HEK293 (cell line): ENCODE results near the gene ANKRD16.

Experiments
- CTCF ChIA-PET: fragments of 350-600 bp; formaldehyde crosslinking; extraction: SDS; loops from one replicate; lab custom pipeline; 2021; ENCODE audit warnings: antibody characterized with exemption; lab: Yijun Ruan, JAX
- POLR2A ChIA-PET: fragments of 300-600 bp; formaldehyde crosslinking; extraction: SDS; loops from one replicate; lab custom pipeline; 2020; ENCODE audit warnings: antibody characterized with exemption, inconsistent platforms; lab: Yijun Ruan, JAX
- H3K27ac ChIP-seq: fragments of 200-500 bp; sonication (Bioruptor generic); 2 replicates; pipeline ENCODE4 v1.5.1; 2014; ENCODE audit warnings: low read depth, low read length, control low read depth, inconsistent platforms; ENCODE audit errors: extremely low read depth
- H3K36me3 ChIP-seq, 2 experiments: fragments of 200-500 bp in 1 of 2; sonication (Bioruptor generic) in 1 of 2; 1 replicate in 1 of 2; 2 replicates in 1 of 2; pipeline ENCODE4 v1.5.1; 2014 to 2017; ENCODE audit warnings: inconsistent platforms in 2 of 2, low read length in 2 of 2; ENCODE audit not compliant: control insufficient read depth in 2 of 2, insufficient read depth in 1 of 2
- H3K4me1 ChIP-seq: fragments of 200-500 bp; sonication (Bioruptor generic); 2 replicates; pipeline ENCODE4 v1.5.1; 2014; ENCODE audit warnings: mild to moderate bottlenecking, low read length, inconsistent platforms; ENCODE audit not compliant: control insufficient read depth, insufficient read depth
- H3K4me3 ChIP-seq: 2 replicates; pipeline ENCODE4 v1.5.1; 2011; ENCODE audit warnings: low read depth, mild to moderate bottlenecking, control low read depth, low read length, moderate library complexity
- H3K9me3 ChIP-seq: fragments of 200-500 bp; sonication (Bioruptor generic); 2 replicates; pipeline ENCODE4 v1.5.1; 2014; ENCODE audit warnings: low read depth, low read length, inconsistent platforms; ENCODE audit not compliant: control insufficient read depth, insufficient read depth
- GLI2 ChIP-seq: fragments of 450-650 bp; formaldehyde crosslinking; IDR thresholded peaks from 2 replicates; pipeline ENCODE4; 2017; ENCODE audit warnings: missing biosample characterization, missing genetic modification characterization, low read depth, borderline replicate concordance
- GLI4 ChIP-seq: fragments of 450-650 bp; formaldehyde crosslinking; IDR thresholded peaks from 2 replicates; pipeline ENCODE4 v1.5.1; 2016; ENCODE audit warnings: missing biosample characterization, missing genetic modification characterization
- PBX3 ChIP-seq: sonication (generic); formaldehyde crosslinking; IDR thresholded peaks from 2 replicates; pipeline ENCODE4 v1.8.1; 2022; ENCODE audit warnings: mild to moderate bottlenecking, moderate library complexity, missing genetic modification reagents
- SALL2 ChIP-seq: fragments of 450-650 bp; formaldehyde crosslinking; IDR thresholded peaks from 2 replicates; pipeline ENCODE4 v1.5.0; 2017; ENCODE audit warnings: missing biosample characterization, mild to moderate bottlenecking, missing genetic modification characterization, borderline replicate concordance
- SCRT1 ChIP-seq: fragments of 450-650 bp; formaldehyde crosslinking; IDR thresholded peaks from 2 replicates; pipeline ENCODE4 v1.5.1; 2016; ENCODE audit warnings: missing biosample characterization, missing genetic modification characterization, borderline replicate concordance
- SP2 ChIP-seq: fragments of 450-650 bp; formaldehyde crosslinking; IDR thresholded peaks from 2 replicates; pipeline ENCODE4 v1.5.1; 2016; ENCODE audit warnings: missing biosample characterization, missing genetic modification characterization
- WT1 ChIP-seq: fragments of 450-650 bp; formaldehyde crosslinking; IDR thresholded peaks from 2 replicates; pipeline ENCODE4 v1.5.1; 2016; ENCODE audit warnings: missing biosample characterization, missing genetic modification characterization
- ZBTB1 ChIP-seq: fragments of 450-650 bp; formaldehyde crosslinking; IDR thresholded peaks from 2 replicates; pipeline ENCODE4 v1.5.1; 2016; ENCODE audit warnings: missing biosample characterization, missing genetic modification characterization
- ZFHX2 ChIP-seq: fragments of 450-650 bp; formaldehyde crosslinking; conservative IDR thresholded peaks from 2 replicates; pipeline ENCODE4 v1.5.1; 2016; ENCODE audit warnings: missing biosample characterization, missing genetic modification characterization
- ZFP41 ChIP-seq: fragments of 450-650 bp; formaldehyde crosslinking; IDR thresholded peaks from 2 replicates; pipeline ENCODE4 v1.5.1; 2016; ENCODE audit warnings: missing biosample characterization, missing genetic modification characterization, borderline replicate concordance
- ZFP69B ChIP-seq: fragments of 450-650 bp; formaldehyde crosslinking; IDR thresholded peaks from 2 replicates; pipeline ENCODE4 v1.5.1; 2016; ENCODE audit warnings: missing biosample characterization, missing genetic modification characterization
- ZNF114 ChIP-seq: fragments of 450-650 bp; formaldehyde crosslinking; IDR thresholded peaks from 2 replicates; pipeline ENCODE4 v1.5.0; 2017; ENCODE audit warnings: missing biosample characterization, missing genetic modification characterization
- ZNF19 ChIP-seq: fragments of 450-650 bp; formaldehyde crosslinking; IDR thresholded peaks from 2 replicates; pipeline ENCODE4; 2016; ENCODE audit warnings: missing biosample characterization, missing genetic modification characterization, low read depth
- ZNF266 ChIP-seq: fragments of 450-650 bp; formaldehyde crosslinking; IDR thresholded peaks from 2 replicates; pipeline ENCODE4 v1.5.1; 2016; ENCODE audit warnings: missing biosample characterization, missing genetic modification characterization, low read depth
- ZNF324 ChIP-seq: fragments of 450-650 bp; formaldehyde crosslinking; IDR thresholded peaks from 2 replicates; pipeline ENCODE4 v1.5.1; 2016; ENCODE audit warnings: missing biosample characterization, missing genetic modification characterization
- ZNF501 ChIP-seq: fragments of 450-650 bp; formaldehyde crosslinking; IDR thresholded peaks from 2 replicates; pipeline ENCODE4 v1.5.1; 2016; ENCODE audit warnings: missing biosample characterization, missing genetic modification characterization
- ZNF529 ChIP-seq: fragments of 450-650 bp; formaldehyde crosslinking; IDR thresholded peaks from 2 replicates; pipeline ENCODE4 v1.5.1; 2017; ENCODE audit warnings: missing genetic modification characterization, missing biosample characterization; ENCODE audit not compliant: insufficient replicate concordance
- ZNF560 ChIP-seq: fragments of 450-650 bp; formaldehyde crosslinking; IDR thresholded peaks from 2 replicates; pipeline ENCODE4 v1.5.1; 2017; ENCODE audit warnings: missing biosample characterization, missing genetic modification characterization, borderline replicate concordance
- ZNF561 ChIP-seq: fragments of 450-650 bp; IDR thresholded peaks from 2 replicates; pipeline ENCODE4 v1.5.1; 2018; ENCODE audit warnings: missing biosample characterization, missing genetic modification characterization, borderline replicate concordance
- ZNF600 ChIP-seq: fragments of 450-650 bp; formaldehyde crosslinking; IDR thresholded peaks from 2 replicates; pipeline ENCODE4 v1.5.1; 2016; ENCODE audit warnings: missing biosample characterization, missing genetic modification characterization
- ZNF658 ChIP-seq: fragments of 450-650 bp; formaldehyde crosslinking; IDR thresholded peaks from 2 replicates; pipeline ENCODE4; 2016; ENCODE audit warnings: missing biosample characterization, missing genetic modification characterization
- ZNF830 ChIP-seq: fragments of 450-650 bp; IDR thresholded peaks from 2 replicates; pipeline ENCODE4 v1.5.0; 2018; ENCODE audit warnings: missing biosample characterization, missing genetic modification characterization, low read depth, mild to moderate bottlenecking, moderate library complexity
- ZNF837 ChIP-seq: fragments of 450-650 bp; formaldehyde crosslinking; IDR thresholded peaks from 2 replicates; pipeline ENCODE4 v1.5.1; 2016; ENCODE audit warnings: missing biosample characterization, missing genetic modification characterization
- TF ChIP-seq, protein P1 (sequence below): fragments of 450-650 bp; formaldehyde crosslinking; IDR thresholded peaks from 2 replicates; pipeline ENCODE4 v1.5.1; 2016; ENCODE audit warnings: missing biosample characterization, missing genetic modification characterization, low read depth

ANKRD16 gene

GRCh38 chr10:5888351-5888750, 1.3 kb downstream of the ANKRD16 start:
- ChIA-PET CTCF (interaction anchor here (2.5 kb wide), 1 partner anchor 14 kb away, joined by 19 read pairs; no protein-coding TSS in a partner anchor), POLR2A (interaction anchor here (1.0 to 1.5 kb wide), 4 partner anchors 8 to 75 kb away, joined by 3 to 4 read pairs (median 4); partner anchors contain the start of gene GDI2)
- TF ChIP-seq ZNF560 (tag by site-specific recombination) = no peak
- 0 out of 2 replicates have a peak, but pooled peaks have one; percentile 10 for TF ChIP-seq ZNF600 (tag by site-specific recombination)
- TF ChIP-seq SP2 (tag by site-specific recombination) = no peak
- no peak for TF ChIP-seq ZFHX2 (tag by site-specific recombination)
- no peak for TF ChIP-seq WT1 (tag by site-specific recombination)
- no peak for TF ChIP-seq ZNF266 (tag by site-specific recombination)

DNA sequence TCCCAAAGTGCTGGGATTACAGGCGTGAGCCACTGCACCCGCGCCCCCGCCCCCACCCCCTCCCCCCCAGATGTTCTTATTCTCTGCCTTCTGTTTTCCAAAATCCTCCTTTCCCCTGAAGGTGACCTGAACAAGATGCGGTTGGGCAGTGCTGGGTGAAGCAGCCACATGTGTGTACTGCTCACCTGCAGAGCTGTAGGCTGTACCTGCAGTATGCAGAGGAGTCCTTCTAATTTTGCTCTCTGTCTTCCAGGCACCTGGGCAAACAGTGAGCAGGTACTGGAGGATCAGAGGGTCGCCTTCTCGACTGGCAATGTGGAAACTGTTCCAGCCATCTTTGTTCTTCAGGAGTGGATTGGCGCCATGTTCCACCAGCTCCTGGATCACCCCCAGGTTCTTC, 2.1 kb downstream of the ANKRD16 start:
- Histone ChIP-seq H3K9me3 (no peaks in the 10 kb centered on the region), H3K4me3 (no peak overlapping the region), H3K27ac (no peak overlapping the region), H3K36me3 (peaks cover 35 to 52% of the 10 kb centered on the region in 2 experiments), H3K4me1 (0 out of 2 replicates have a peak, but pooled peaks cover 4% of the 10 kb centered on the region)
- ChIA-PET CTCF (interaction anchor here (0.6 to 2.5 kb wide), 2 partner anchors 14 to 283 kb away, joined by 3 to 19 read pairs; no protein-coding TSS in a partner anchor), POLR2A (interaction anchor here (0.7 to 1.5 kb wide), 3 partner anchors 9 to 1868 kb away, joined by 3 to 4 read pairs (median 4); no protein-coding TSS in a partner anchor)
- TF ChIP-seq PBX3 = no peak
- no peak for TF ChIP-seq ZNF560 (tag by site-specific recombination)
- TF ChIP-seq SCRT1 = no peak
- TF ChIP-seq ZNF324 (tag by site-specific recombination) = no peak
- no peak for TF ChIP-seq GLI2
- no peak for TF ChIP-seq ZNF114 (tag by site-specific recombination)
- TF ChIP-seq SALL2 (tag by site-specific recombination) = no peak
- no peak for TF ChIP-seq ZNF830
- no peak for TF ChIP-seq ZFP69B
- TF ChIP-seq ZNF501 (tag by site-specific recombination) = no peak
- no peak for TF ChIP-seq ZNF19
- no peak for TF ChIP-seq GLI4 (tag by site-specific recombination)
- no peak for TF ChIP-seq ZFP41
- no peak for TF ChIP-seq ZNF529
- no peak for TF ChIP-seq ZNF837 (tag by site-specific recombination)
- no peak for TF ChIP-seq ZNF561 (tag by site-specific recombination)
- no peak for TF ChIP-seq ZNF658 (tag by site-specific recombination)
- TF ChIP-seq, protein P1, sequence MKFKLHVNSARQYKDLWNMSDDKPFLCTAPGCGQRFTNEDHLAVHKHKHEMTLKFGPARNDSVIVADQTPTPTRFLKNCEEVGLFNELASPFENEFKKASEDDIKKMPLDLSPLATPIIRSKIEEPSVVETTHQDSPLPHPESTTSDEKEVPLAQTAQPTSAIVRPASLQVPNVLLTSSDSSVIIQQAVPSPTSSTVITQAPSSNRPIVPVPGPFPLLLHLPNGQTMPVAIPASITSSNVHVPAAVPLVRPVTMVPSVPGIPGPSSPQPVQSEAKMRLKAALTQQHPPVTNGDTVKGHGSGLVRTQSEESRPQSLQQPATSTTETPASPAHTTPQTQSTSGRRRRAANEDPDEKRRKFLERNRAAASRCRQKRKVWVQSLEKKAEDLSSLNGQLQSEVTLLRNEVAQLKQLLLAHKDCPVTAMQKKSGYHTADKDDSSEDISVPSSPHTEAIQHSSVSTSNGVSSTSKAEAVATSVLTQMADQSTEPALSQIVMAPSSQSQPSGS (tag by site-specific recombination) = no peak
- no peak for TF ChIP-seq ZBTB1 (tag by site-specific recombination)

More at GRCh38 chr10:5888351-5888750, 1.3 kb downstream of the ANKRD16 start:
- Histone ChIP-seq H3K27ac (no peak overlapping the region), H3K9me3 (no peaks in the 10 kb centered on the region), H3K36me3 (peaks cover 29 to 48% of the 10 kb centered on the region in 2 experiments), H3K4me3 (peak overlapping the region; percentile 82), H3K4me1 (0 out of 2 replicates have a peak, but pooled peaks cover 4% of the 10 kb centered on the region)
